ENCODE data around the gene SHISAL1.

The SHISAL1 gene

DNA sequence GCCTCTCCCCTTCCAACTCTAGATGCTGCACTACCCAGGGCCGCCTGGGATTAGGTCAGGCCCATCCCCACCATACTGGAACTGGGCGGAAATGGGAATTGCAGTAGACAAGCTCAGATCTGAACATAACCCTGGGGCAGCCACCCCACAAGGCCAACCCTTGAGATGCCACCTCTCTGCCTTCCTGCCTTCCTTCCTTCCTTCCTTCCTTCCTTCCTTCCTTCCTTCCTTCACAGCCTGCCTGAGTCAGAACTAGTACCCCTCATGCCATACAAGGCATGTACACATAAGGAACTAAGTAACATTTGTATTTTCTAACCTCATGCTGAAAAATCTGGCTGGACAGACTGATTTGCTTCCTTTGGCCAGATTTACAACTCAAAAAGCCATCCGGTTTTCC, 28.0 kb downstream of the SHISAL1 start:
- H3K27ac ChIP-seq (replicated peaks): no peak overlapping the region

DNA sequence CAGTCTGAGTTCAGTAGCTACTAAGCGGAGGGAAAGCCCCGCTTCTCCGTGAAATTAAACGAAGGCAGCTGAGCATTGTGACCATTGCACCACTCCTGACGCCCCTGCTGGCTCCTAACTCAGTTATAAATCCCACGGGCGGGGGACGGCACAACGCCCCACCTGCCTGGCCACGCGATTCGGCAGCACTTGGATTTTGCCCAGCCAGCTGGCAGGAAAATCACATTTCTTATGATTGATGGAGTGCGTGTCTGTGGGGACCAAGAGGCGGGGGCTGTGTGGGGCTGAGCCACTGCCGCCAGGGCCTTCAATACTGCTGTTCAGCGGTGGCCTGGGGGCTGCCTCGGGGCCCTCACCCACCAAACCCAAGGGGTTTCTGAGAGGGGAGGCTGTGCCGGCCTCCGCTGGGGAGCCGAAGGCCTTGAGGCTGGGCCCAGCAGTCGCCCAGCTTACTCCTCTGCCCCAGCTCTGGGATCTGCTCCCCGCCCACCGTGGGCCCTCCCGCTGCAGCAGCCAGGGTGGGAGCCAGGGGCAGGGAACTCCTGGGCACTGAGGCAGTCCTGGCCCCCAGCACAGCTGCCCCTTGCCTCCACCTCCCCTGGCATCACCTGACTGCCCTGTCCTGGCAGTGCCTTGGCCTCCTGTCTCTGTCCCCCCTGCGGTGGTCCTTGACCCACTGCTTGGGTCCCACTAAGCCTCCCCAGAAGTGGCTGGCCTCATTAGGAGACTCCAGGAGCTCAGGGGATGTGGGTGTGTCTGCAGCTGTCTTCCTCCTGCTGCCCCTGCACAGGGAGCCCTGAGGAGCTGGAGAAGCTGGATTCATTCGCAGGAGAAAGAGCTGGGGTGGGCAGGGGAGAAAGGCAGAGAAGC, 30.7 kb downstream of the SHISAL1 start:
- no peak for DNase-seq (ENCODE audit: low read depth in 1 of 2, low spot score in 1 of 2)
- H3K4me3 ChIP-seq (replicated peaks; ENCODE audit: insufficient read depth, low read length): no peak overlapping the region
- H3K27me3 ChIP-seq (ENCODE audit: insufficient read depth, poor library complexity, severe bottlenecking): no peaks in the 10 kb centered on the region
- TF ChIP-seq SPI1 (IDR thresholded peaks at IDR 0.05; ENCODE audit: borderline replicate concordance, low read depth) (no peak), GABPA (IDR thresholded peaks at IDR 0.05; ENCODE audit: low read depth) (no peak), POLR2AphosphoS5 (IDR thresholded peaks at IDR 0.05; ENCODE audit: low read depth) (no peak)
- TF ChIP-seq, protein P1, sequence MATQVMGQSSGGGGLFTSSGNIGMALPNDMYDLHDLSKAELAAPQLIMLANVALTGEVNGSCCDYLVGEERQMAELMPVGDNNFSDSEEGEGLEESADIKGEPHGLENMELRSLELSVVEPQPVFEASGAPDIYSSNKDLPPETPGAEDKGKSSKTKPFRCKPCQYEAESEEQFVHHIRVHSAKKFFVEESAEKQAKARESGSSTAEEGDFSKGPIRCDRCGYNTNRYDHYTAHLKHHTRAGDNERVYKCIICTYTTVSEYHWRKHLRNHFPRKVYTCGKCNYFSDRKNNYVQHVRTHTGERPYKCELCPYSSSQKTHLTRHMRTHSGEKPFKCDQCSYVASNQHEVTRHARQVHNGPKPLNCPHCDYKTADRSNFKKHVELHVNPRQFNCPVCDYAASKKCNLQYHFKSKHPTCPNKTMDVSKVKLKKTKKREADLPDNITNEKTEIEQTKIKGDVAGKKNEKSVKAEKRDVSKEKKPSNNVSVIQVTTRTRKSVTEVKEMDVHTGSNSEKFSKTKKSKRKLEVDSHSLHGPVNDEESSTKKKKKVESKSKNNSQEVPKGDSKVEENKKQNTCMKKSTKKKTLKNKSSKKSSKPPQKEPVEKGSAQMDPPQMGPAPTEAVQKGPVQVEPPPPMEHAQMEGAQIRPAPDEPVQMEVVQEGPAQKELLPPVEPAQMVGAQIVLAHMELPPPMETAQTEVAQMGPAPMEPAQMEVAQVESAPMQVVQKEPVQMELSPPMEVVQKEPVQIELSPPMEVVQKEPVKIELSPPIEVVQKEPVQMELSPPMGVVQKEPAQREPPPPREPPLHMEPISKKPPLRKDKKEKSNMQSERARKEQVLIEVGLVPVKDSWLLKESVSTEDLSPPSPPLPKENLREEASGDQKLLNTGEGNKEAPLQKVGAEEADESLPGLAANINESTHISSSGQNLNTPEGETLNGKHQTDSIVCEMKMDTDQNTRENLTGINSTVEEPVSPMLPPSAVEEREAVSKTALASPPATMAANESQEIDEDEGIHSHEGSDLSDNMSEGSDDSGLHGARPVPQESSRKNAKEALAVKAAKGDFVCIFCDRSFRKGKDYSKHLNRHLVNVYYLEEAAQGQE (IDR thresholded peaks at IDR 0.05; ENCODE audit: insufficient replicate concordance, low read depth): no peak
- TF ChIP-seq, protein P2, sequence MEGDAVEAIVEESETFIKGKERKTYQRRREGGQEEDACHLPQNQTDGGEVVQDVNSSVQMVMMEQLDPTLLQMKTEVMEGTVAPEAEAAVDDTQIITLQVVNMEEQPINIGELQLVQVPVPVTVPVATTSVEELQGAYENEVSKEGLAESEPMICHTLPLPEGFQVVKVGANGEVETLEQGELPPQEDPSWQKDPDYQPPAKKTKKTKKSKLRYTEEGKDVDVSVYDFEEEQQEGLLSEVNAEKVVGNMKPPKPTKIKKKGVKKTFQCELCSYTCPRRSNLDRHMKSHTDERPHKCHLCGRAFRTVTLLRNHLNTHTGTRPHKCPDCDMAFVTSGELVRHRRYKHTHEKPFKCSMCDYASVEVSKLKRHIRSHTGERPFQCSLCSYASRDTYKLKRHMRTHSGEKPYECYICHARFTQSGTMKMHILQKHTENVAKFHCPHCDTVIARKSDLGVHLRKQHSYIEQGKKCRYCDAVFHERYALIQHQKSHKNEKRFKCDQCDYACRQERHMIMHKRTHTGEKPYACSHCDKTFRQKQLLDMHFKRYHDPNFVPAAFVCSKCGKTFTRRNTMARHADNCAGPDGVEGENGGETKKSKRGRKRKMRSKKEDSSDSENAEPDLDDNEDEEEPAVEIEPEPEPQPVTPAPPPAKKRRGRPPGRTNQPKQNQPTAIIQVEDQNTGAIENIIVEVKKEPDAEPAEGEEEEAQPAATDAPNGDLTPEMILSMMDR (IDR thresholded peaks at IDR 0.05; ENCODE audit: insufficient read depth, low read length): no peak
- H3K27ac ChIP-seq (replicated peaks): no peak overlapping the region

More for the DNA sequence above, 28.0 kb downstream of the SHISAL1 start:
- Histone ChIP-seq H3K4me3 (replicated peaks; ENCODE audit: insufficient read depth, low read length) (no peak overlapping the region), H3K27me3 (ENCODE audit: insufficient read depth, poor library complexity, severe bottlenecking) (no peaks in the 10 kb centered on the region)
- no peak for DNase-seq (ENCODE audit: low read depth in 1 of 2, low spot score in 1 of 2)
- TF ChIP-seq POLR2AphosphoS5 (IDR thresholded peaks at IDR 0.05; ENCODE audit: low read depth): no peak
- TF ChIP-seq SPI1 (IDR thresholded peaks at IDR 0.05; ENCODE audit: borderline replicate concordance, low read depth): no peak
- no peak for TF ChIP-seq GABPA (IDR thresholded peaks at IDR 0.05; ENCODE audit: low read depth)
- TF ChIP-seq, protein P1 (IDR thresholded peaks at IDR 0.05; ENCODE audit: insufficient replicate concordance, low read depth): no peak
- TF ChIP-seq, protein P2 (IDR thresholded peaks at IDR 0.05; ENCODE audit: insufficient read depth, low read length): no peak

DNA sequence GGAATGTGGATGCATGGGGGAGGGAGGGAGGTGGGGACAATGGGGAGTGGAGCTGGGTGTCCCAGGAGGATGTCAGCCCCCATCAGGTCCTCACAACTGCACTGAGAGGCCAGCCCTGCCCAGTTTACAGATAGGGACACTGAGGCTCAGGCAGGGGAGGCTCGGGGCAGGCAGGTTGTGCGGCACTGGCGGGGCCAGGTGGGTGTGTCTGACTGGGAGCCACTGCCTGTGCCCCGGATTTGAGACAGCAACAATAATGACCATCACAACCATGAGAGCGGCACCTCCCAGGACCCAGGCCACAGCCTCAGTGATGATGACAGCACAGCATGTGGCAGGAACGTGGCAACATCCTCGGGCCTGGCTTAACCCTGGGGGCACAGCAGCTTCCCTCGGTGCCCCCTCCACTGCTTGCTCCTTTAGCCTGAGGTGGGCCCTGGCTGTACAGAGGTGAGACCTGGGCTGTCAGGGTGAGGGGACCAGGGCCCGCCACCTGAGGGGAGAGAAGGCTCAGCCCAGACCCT, 32.0 kb downstream of the SHISAL1 start:
- Histone ChIP-seq H3K4me3 (replicated peaks; ENCODE audit: insufficient read depth, low read length) (no peak overlapping the region), H3K27me3 (ENCODE audit: insufficient read depth, poor library complexity, severe bottlenecking) (no peaks in the 10 kb centered on the region), H3K27ac (replicated peaks) (no peak overlapping the region)
- no peak for TF ChIP-seq SPI1 (IDR thresholded peaks at IDR 0.05; ENCODE audit: borderline replicate concordance, low read depth)
- TF ChIP-seq, protein P2 (IDR thresholded peaks at IDR 0.05; ENCODE audit: insufficient read depth, low read length): no peak
- TF ChIP-seq POLR2AphosphoS5 (IDR thresholded peaks at IDR 0.05; ENCODE audit: low read depth): no peak
- TF ChIP-seq, protein P1 (IDR thresholded peaks at IDR 0.05; ENCODE audit: insufficient replicate concordance, low read depth): no peak
- no peak for TF ChIP-seq GABPA (IDR thresholded peaks at IDR 0.05; ENCODE audit: low read depth)
- no peak for DNase-seq (ENCODE audit: low read depth in 1 of 2, low spot score in 1 of 2)

Data from HL-60 (cell line).